HG02642 (cell line): ENCODE data around the gene PLXNC1.

Source experiments
- ATAC-seq: cut with Tn5 transposase; IDR thresholded peaks from one replicate; pipeline ENCODE4 v1.9.1; 2021; ENCODE audit warnings: mild to moderate bottlenecking; ENCODE audit not compliant: unreplicated experiment, poor library complexity

PLXNC1 gene

GRCh38 chr12:94260717-94261116 lies 112.3 kb downstream of the PLXNC1 start:
- ATAC-seq: no peak

DNA sequence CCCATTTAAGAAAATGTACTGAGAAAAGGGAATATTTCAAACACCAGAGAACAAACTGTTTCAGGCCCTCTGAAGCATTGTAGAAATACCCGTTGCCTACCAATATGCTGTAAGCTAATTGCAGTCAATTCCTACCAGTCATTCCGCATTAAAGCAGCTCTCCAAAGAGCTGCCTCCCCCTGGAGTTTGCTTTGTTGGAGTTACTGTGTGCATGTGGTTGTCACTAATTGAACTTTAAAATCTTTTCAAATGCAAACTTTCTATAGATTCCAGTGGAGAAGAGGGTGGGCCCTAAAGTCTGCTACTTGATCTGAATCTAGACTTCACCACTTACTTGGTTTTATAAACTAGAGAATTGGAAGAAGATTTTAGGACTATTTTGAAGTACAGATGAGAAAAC lies 112.7 kb downstream of the PLXNC1 start:
- ATAC-seq: no peak

DNA sequence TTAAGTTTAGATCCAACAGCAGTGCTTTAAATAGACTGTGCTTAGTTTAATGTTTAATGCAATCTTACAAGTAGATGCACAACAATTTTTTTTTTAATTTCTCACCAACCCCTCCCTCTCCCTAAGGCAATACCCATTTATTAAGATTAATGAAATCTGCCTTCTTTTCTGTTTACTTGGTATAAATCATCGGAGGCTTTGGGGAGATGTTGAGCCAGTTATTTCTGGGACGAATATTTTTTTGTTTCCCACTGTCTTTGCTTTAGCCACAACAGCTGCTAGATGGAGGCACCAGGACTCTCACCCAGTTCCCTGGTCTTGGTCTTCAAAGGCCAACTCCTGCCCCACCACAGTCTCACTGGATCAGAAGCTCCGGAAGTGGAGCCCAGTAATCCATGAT lies 113.4 kb downstream of the PLXNC1 start:
- ATAC-seq: no peak

GRCh38 chr12:94262228-94263010 lies 114.0 kb downstream of the PLXNC1 start:
- peak; percentile 47 for ATAC-seq

DNA sequence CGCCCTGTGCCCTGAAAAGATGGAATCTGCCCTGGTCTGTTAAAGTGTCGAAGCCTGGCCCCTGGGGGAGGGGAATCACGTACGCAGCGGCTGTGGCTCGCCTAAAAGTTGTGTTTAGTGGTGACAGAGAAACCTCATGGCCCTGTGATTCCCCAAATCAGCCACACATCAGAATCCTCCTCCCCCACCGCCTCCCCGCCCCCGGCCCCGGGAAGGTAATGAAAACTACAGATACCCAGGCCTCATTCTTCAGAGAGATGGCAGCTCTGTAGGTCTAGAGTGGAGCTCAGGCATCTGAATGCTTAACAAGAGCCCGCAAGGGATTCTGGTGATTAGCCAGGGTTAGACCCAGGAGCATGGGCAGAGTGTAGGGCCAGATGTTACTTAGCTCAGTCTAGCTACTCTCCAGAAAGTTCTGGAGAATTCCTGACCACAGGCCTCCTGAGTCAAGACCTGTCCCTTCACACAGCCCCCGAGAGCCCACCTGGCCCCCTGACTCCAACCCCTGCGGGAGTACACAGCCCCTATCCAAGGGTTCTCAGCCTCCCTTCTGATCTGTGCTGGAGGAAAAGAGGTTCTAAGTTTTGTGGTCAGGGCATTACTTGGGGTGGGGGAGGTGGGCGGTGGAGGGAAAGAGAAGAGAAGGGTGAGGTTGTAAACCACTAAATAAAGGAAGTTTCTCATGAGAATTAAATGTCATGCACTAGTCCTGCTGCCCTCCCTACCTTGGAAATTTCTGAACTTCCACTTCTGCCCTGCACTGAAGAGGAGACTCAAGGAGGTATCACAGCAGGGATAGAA lies 114.8 kb downstream of the PLXNC1 start:
- ATAC-seq: peak; percentile 38

GRCh38 chr12:94263905-94264561 lies 115.7 kb downstream of the PLXNC1 start:
- ATAC-seq: no peak

DNA sequence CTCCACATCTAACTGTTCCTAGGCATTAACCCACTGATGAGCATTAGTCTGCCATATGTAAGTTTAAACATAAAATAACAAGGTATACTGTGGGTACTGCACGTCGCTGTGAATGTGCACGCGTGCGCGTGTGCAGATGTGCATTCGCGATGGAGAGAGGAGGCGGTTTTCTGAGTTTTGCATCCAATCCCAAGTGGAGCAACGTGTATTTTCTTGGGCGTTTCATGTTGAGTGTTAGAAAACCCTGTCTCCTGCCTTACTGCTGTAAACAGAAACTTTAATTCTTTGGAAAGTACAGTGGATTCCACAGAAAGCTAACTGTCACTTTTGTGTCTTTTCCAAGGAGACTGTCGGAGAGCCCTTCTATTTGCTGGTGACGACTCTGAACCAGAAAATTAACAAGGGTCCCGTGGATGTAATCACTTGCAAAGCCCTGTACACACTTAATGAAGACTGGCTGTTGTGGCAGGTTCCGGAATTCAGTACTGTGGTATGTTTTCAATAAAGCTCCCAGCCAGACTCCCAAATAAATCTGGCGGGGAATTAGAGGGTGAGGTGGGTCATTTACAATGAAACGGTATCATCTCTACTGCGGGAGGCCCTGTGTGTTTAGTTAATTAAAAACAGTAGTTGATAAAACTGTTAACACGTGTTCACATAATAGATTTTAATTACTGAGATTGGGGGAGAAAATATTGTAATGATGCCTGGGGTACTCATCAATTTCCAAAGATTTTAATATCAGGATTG lies 116.5 kb downstream of the PLXNC1 start:
- no peak for ATAC-seq

DNA sequence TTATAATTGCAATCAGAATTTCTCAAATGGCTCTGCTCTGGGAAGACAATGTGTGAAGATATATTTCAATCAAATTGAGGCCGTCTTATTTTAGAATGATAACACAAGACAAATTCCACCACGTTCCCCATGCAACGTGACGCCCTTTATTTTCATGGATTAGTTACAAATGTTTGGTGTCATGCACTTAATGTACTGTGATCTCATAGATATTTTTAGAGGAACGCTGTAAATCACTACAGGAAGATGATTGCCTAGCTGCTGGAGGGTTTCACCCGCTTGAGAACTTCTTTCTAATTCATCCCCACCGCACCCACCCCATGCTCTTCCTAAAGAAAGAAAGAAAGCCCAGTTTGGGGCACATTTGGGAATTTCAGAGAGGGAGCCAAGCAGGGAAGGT lies 117.2 kb downstream of the PLXNC1 start:
- no peak for ATAC-seq

DNA sequence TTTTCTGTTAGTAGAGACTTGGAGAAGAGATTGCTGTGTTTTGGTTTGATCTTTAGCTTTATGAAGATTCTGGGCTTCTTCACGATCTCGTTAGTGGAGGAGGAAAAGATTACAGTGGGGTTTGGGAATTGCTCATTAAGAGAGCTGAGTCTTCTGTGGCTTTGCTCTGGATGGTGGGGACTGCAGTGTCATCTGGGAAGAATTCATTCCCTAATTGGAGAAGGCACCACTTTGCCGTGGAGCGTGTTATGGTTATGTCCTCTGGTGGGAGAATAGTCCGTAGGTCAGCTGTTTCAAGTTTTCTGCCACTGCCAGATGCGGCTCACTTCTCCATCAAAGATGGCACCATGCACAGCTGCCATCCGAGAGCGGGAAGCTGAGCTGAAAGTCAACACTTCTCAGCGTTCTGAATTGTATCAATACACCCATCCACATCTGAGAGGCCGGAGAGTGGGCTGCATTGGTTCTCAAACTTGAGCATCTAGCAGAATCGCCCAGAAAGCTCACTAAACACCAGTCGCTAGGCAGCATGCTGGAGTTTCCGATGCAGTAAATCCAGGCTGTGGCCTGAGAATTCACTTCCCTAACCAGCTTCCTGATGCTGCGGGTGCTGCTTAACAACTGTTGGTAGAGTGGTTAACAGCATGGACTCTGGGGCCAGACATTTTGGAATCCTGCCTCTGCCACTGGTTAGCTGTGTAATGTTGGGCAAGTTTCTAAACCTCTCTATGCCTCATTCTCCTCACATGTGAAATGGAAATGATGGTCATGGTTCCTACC lies 117.8 kb downstream of the PLXNC1 start:
- no peak for ATAC-seq

- no peak for ATAC-seq
These were observed 118.6 kb downstream of the PLXNC1 start for GRCh38 chr12:94266796-94267536.

DNA sequence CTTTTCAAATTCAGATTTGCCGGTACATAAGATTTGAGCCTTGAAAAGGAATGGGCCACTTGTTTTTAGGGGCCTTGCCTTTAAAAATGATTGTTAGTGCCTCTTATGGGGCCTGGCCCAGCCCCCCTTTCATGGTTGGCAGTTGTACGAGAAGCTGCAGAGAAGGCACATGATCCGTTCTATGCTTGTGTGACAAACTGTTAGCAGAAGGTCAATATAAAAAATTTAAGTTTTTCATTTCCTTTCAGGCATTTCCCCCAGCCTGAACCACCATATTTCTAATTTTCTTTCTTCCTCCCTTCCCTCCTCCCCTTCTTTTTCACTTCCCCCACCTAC lies 119.1 kb downstream of the PLXNC1 start:
- ATAC-seq: no peak

DNA sequence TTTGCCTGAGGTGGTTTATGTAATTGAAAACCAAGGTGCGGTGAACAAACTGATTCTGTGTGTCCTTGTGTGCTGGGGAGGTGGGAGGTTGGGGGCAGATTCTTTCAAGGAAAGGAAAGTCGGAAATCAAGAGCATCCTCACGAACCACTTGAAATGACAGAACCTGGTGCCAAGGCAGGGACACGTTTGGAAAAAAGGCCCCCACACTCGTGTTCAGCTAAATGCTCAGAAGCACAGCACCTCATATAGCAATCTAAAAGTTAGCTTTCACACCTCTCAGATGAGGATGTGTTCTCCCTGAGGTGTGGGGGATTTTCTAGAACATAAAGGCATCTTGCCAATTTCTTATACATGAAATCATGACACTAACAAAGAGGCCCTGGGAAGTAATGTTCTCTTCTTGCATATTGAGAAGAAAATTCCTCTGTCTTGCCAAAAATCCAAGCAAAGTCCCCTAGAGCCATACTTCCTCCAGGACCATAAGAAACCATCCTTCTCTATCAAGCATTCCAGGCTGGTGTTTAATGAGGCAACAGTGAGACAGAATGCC lies 119.6 kb downstream of the PLXNC1 start:
- no peak for ATAC-seq

GRCh38 chr12:94269316-94269999 lies 121.1 kb downstream of the PLXNC1 start:
- ATAC-seq: no peak

DNA sequence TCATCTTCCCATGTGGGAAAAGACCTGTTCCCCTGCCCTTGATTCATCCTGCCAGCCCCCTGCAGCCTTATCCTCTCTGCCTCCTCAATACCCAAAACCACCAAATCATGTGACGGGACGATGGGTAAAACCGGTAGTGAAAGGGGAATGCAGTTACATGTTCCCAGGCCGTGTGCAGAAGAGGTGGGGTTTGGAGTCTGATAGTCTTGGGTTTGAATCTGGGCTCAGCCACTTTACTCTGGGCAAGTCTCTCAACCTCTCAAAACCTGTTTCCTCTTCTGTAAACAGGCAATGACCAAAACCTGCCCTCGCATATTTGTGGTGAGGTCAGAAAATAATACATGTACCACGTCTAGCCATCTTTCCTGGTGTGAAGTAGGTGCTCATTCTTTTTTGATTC lies 123.0 kb downstream of the PLXNC1 start:
- no peak for ATAC-seq

DNA sequence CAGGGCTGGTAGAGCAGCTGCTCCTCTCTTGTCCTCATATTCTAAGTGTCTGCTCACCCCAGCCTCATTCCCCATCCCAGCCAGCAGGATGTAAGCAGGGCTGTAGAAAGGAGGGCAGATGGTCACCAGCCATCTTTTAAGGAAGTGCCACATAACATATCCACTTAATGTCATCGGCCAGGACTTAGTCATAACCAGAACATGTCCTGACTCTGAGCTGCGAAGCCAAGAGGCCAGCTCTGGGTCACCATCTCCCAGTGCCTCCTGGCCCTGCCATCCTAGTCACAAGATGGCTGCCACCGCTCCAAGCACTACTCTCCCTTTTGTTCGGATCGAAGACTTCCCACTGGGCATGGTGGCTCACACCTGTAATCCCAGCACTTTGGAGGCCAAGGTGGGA lies 123.9 kb downstream of the PLXNC1 start:
- ATAC-seq: no peak

DNA sequence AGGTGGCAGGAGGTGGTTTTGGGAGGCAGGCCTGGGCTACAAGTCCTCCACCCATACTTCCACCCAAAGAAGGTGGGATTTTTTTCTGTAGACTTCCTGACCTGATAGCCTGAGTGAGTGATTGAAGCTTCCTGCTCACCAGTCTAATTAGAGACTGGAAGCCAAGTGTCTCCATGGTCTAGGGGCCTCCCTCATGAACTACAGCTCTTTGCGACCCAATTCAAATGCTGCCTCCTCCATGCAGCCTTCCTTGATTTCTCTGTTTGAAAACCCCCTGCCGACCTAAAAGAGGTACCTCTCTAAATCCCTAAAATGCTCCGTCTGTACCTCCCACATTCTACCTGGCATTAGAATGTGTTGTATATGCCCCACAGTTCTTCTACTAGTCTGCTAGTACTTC lies 124.9 kb downstream of the PLXNC1 start:
- ATAC-seq: no peak

DNA sequence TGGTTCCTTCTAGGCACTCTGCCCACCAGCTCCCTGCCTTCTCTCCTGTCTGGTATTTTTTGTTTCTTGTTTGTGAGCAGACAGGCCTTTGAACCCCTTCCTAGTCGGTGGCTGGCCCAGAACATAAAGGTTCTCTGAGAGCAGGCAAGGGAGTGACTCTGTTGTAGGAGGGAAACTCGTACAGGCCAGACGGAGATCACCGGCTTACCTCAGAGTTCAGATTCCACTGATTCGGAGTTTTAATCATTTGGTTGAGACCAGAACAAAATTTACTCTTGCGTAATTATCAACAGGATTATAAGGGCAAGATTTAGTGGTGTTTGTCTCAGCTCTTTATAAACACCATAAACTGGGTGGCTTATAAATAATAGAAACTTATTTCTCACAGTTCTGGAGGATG lies 128.3 kb downstream of the PLXNC1 start:
- no peak for ATAC-seq

DNA sequence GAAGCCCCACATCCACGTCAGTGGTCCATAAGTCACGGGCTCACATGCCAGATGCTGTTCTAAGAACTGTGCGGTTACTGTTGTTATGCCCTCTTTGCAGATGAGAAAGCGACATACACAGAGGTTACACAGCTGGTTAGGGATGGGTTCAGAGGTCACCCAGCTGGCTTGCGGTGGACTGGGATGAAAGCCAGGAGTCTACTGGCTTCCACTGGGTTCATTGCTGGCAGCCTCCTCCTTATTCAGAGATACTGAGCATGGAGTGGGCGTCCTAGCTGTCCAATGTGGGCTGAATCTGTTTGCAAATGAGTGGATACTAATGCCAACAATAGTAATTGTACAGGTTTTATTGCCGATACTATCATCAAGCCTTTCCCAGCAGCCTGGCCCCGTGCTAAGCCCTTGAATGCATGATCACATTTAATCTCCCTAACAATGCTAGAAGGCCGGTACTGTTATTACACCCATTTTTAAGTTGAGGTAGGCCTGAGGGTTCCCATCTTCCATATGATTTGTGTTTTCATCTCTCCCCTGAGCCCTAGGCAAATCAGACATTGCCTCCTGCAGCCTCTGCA lies 129.1 kb downstream of the PLXNC1 start:
- ATAC-seq: no peak
